Hepatocyte (in vitro differentiated cells): Measurements from ENCODE around the gene PEX12. TPM values are rescaled to one million over a fixed set of nuclear protein-coding genes. Genes with fewer than 3 reads are reported as not detected.
A peak's percentile ranks its signal among the peaks of the same experiment; 100 is the strongest.

Source experiments
- DNase-seq: peaks from one replicate; pipeline ENCODE4 v3.0.0-alpha.2; 2016; ENCODE audit warnings: low spot score
- H2AFZ ChIP-seq: fragments of 200-600 bp; sonication (generic); 2 replicates; pipeline ENCODE4 v1.6.0; 2016; ENCODE audit warnings: antibody characterized with exemption, mild to moderate bottlenecking
- H3K27ac ChIP-seq: fragments of 200-600 bp; sonication (generic); 2 replicates; pipeline ENCODE4 v1.5.1; 2016; ENCODE audit warnings: mild to moderate bottlenecking
- H3K27me3 ChIP-seq: fragments of 200-600 bp; sonication (generic); 2 replicates; pipeline ENCODE4 v1.6.1; 2016
- H3K36me3 ChIP-seq: fragments of 200-600 bp; sonication (generic); replicated peaks from 2 replicates; pipeline ENCODE4 v1.5.1; 2016; ENCODE audit warnings: low read depth; ENCODE audit not compliant: insufficient read depth
- H3K4me1 ChIP-seq: fragments of 200-600 bp; sonication (generic); 2 replicates; pipeline ENCODE4 v1.5.1; 2016; ENCODE audit warnings: mild to moderate bottlenecking, moderate library complexity; ENCODE audit not compliant: insufficient read depth
- H3K4me2 ChIP-seq: fragments of 200-600 bp; sonication (generic); 2 replicates; pipeline ENCODE4 v1.6.0; 2016
- H3K4me3 ChIP-seq: fragments of 200-600 bp; sonication (generic); 2 replicates; pipeline ENCODE4 v1.5.1; 2016; ENCODE audit warnings: mild to moderate bottlenecking
- H3K79me2 ChIP-seq: fragments of 200-600 bp; sonication (generic); 2 replicates; pipeline ENCODE4 v1.6.0; 2017; ENCODE audit warnings: mild to moderate bottlenecking
- H3K9me2 ChIP-seq: fragments of 200-600 bp; sonication (generic); replicated peaks from 2 replicates; pipeline ENCODE4 v1.6.0; 2017; ENCODE audit warnings: mild to moderate bottlenecking; ENCODE audit not compliant: insufficient read depth
- H3K9me3 ChIP-seq: fragments of 200-600 bp; sonication (generic); 2 replicates; pipeline ENCODE4 v1.5.1; 2016; ENCODE audit warnings: low read depth, mild to moderate bottlenecking
- H4K20me1 ChIP-seq: fragments of 200-600 bp; sonication (generic); 2 replicates; pipeline ENCODE4 v1.6.0; 2016; ENCODE audit warnings: mild to moderate bottlenecking; ENCODE audit not compliant: insufficient read depth, poor library complexity, severe bottlenecking
- EZH2 ChIP-seq: fragments of 200-600 bp; sonication (generic); IDR thresholded peaks from 2 replicates; pipeline ENCODE4 v1.6.1; 2016; ENCODE audit warnings: antibody characterized with exemption, mild to moderate bottlenecking, borderline replicate concordance
- EZH2phosphoT487 ChIP-seq: fragments of 200-600 bp; sonication (generic); IDR thresholded peaks from one replicate; pipeline ENCODE4 v1.6.1; 2018; ENCODE audit warnings: antibody characterized with exemption, mild to moderate bottlenecking, low read depth, moderate library complexity; ENCODE audit not compliant: unreplicated experiment, severe bottlenecking
- WGBS: methylation state at CpG from one replicate; pipeline ENCODE4 v1.1.6; 2016; ENCODE audit warnings: low lambda C conversion rate; ENCODE audit errors: missing lambda C conversion rate; 5-methylcytosine and 5-hydroxymethylcytosine counted together
- polyA plus RNA-seq: library from polyadenylated mRNA; unstranded; fragments of >200 nt; fragmentation: Nextera tagmentation; extraction: Ambion mirVana; gene quantifications from 2 replicates; pipeline ENCODE4 v1.2.1, GENCODE V29; 2016
- total RNA-seq: library from RNA; depleted of rRNA; stranded (reverse); fragments of >200 nt; gene quantifications from 2 replicates; pipeline ENCODE4 v1.2.3, GENCODE V29; 2014
- TF ChIP-seq, protein P1 (sequence below): fragments of 200-600 bp; sonication (generic); IDR thresholded peaks from 2 replicates; pipeline ENCODE4 v1.5.1; 2016; ENCODE audit warnings: antibody characterized with exemption, mild to moderate bottlenecking; ENCODE audit not compliant: poor library complexity

The PEX12 gene
- total and polyA plus RNA-seq, 2 experiments from 2014 or later, result 3.6 to 10.5 TPM

DNA sequence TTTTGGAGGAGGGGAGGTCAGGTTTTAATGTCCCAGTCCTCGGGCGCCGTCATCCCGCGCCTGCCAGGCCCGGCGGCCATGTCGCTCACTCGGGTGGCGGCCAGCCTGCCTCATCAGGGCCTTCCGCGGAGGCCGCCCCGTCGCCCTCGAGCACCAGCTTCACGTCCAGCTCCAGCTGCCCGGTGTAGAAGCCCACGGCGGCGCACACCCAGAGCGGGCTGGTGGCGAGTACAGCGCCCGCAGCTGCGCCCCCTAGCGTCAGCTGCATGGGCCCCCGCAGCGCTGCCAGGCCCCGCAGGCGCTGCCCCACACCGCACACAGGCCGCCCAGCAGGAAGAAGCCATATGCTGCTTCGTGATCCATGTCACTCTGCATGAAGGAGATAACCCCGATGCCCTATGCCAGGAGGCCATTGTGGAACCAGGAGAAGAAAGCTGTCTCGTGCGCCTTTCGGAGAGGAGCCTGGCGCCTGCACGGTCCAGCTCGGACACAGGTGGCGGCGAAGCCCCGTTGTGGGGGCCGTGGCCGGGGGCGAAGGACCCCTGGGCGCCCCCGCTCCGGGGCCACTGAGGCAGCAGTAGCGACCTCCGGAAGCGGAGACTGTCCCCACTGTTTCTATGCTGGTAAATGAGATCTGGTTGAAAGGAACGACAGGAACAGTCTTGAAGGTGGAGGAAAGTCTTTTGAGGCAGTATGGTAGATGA lies 18.3 kb upstream of the PEX12 start:
- Histone ChIP-seq H3K4me1 (no peaks in the 10 kb centered on the region), H4K20me1 (peaks cover 23% of the 10 kb centered on the region), H3K27me3 (no peaks in the 10 kb centered on the region), H2AFZ (no peak overlapping the region), H3K36me3 (peaks cover 12% of the 10 kb centered on the region), H3K27ac (no peak overlapping the region), H3K4me2 (no peak overlapping the region), H3K9me3 (no peaks in the 10 kb centered on the region), H3K9me2 (no peaks in the 10 kb centered on the region), H3K79me2 (peaks cover 82% of the 10 kb centered on the region), H3K4me3 (no peak overlapping the region)
- no peak for DNase-seq
- 96% methylated on average over 36 of the region's 54 CpGs for WGBS
- TF ChIP-seq EZH2phosphoT487 (no peak), EZH2 (no peak)
- TF ChIP-seq, protein P1, sequence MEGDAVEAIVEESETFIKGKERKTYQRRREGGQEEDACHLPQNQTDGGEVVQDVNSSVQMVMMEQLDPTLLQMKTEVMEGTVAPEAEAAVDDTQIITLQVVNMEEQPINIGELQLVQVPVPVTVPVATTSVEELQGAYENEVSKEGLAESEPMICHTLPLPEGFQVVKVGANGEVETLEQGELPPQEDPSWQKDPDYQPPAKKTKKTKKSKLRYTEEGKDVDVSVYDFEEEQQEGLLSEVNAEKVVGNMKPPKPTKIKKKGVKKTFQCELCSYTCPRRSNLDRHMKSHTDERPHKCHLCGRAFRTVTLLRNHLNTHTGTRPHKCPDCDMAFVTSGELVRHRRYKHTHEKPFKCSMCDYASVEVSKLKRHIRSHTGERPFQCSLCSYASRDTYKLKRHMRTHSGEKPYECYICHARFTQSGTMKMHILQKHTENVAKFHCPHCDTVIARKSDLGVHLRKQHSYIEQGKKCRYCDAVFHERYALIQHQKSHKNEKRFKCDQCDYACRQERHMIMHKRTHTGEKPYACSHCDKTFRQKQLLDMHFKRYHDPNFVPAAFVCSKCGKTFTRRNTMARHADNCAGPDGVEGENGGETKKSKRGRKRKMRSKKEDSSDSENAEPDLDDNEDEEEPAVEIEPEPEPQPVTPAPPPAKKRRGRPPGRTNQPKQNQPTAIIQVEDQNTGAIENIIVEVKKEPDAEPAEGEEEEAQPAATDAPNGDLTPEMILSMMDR, result no peak

DNA sequence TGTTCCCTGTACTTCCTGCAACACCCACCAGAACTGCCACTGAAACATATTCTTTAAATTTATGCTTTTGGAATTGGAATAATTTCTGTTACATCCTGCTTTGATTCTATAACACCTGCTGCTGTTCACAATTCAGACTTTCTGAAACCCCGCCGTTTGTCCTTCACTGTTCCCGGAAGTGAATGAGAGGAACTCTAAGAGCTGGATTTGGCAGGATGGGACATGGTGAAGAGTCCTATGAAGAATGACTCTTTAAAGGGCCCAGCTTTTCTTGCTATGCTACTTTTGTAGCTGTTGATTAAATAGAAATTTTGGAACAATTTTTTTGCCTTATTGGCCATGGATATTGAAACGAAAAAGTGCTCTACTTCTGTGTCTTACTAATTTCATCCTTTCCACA lies 17.7 kb upstream of the PEX12 start:
- Histone ChIP-seq H3K9me2 (no peaks in the 10 kb centered on the region), H4K20me1 (peaks cover 26% of the 10 kb centered on the region), H3K9me3 (no peaks in the 10 kb centered on the region), H3K27ac (no peak overlapping the region), H3K4me2 (no peak overlapping the region), H3K4me3 (no peak overlapping the region), H3K36me3 (peaks cover 12% of the 10 kb centered on the region), H3K79me2 (peaks cover 88% of the 10 kb centered on the region), H3K4me1 (no peaks in the 10 kb centered on the region), H3K27me3 (no peaks in the 10 kb centered on the region), H2AFZ (no peak overlapping the region)
- 94% methylated on average over 4 of the region's 4 CpGs for WGBS
- TF ChIP-seq EZH2 (no peak), EZH2phosphoT487 (no peak)
- TF ChIP-seq, protein P1, result no peak
- no peak for DNase-seq

DNA sequence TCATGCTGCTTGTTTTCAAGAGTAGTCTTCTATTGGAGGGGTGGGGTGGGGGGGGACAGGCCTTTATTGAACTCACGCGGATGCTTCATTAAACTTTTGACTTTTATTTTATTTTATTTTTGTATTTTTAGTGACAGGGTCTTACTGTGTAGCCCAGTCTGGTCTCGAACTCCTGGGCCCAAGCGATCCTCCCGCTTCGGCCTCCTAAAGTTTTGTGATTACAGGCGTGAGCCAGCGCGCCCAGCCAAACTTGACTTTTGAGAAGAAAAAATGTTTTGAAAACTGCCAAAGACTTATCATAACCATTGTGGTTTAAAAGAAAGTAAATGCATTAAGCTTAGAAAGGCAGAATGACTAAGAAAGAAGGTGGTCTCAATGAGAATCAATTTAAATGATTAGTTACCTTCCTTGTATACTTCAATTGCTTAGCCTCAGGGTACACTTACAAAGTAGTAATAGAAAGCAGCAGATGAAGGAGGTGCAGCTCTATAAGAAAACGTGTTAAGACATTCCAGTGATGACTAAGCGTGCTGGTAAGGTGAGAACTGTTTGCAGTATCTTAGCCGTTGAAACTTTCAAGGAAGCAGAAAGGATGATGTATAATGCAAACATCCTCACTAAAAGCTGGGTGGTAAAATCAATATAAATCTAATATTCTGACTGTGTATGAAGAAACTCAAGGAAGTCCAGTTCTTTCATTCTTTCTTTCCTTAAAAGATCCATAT lies 10.0 kb upstream of the PEX12 start:
- 55% methylated on average over 12 of the region's 12 CpGs for WGBS
- H3K9me2 ChIP-seq, result no peaks in the 10 kb centered on the region
- H2AFZ ChIP-seq, result no peak overlapping the region
- peak overlapping the region; percentile 78 for H3K4me2 ChIP-seq
- peaks cover 32% of the 10 kb centered on the region for H4K20me1 ChIP-seq
- DNase-seq, result peak; percentile 73
- peaks cover 10% of the 10 kb centered on the region for H3K4me1 ChIP-seq
- no peaks in the 10 kb centered on the region for H3K36me3 ChIP-seq
- no peaks in the 10 kb centered on the region for H3K9me3 ChIP-seq
- no peaks in the 10 kb centered on the region for H3K27me3 ChIP-seq
- TF ChIP-seq EZH2, result no peak
- no peak for TF ChIP-seq EZH2phosphoT487
- TF ChIP-seq, protein P1, result no peak
- H3K27ac ChIP-seq, result peak overlapping the region; percentile 99
- H3K79me2 ChIP-seq, result peaks cover 55% of the 10 kb centered on the region
- peak overlapping the region; percentile 45 for H3K4me3 ChIP-seq
